Caco-2 (cell line): ENCODE data around the gene ROBO1. TPM values are rescaled to one million over a fixed set of nuclear protein-coding genes. Genes with fewer than 3 reads are reported as not detected.

Experiments used
- BruUV-seq: library from RNA; stranded (reverse); fragments of 400-500 nt; replicated peaks from 2 replicates; lab custom pipeline; 2021; lab: Mats Ljungman, UMichigan
- CTCF ChIA-PET: fragments of 300-600 bp; sonication (Branson Sonifier 250); formaldehyde crosslinking; loops from one replicate; lab custom pipeline; 2022; ENCODE audit warnings: antibody characterized with exemption; lab: Charles Lee
- POLR2A ChIA-PET: fragments of 300-600 bp; sonication (Branson Sonifier 250); formaldehyde crosslinking; loops from one replicate; lab custom pipeline; 2022; ENCODE audit warnings: antibody characterized with exemption; lab: Charles Lee
- DNase-seq, 2 experiments: peaks; one replicate each; pipeline versions ENCODE4 v3.0.0 to v3.0.0-alpha.2; 2020 to 2022
- H3K27me3 ChIP-seq: replicated peaks from 2 replicates; pipeline ENCODE4 v1.6.0; 2011; ENCODE audit warnings: low read length; ENCODE audit not compliant: control insufficient read depth, insufficient read depth
- H3K36me3 ChIP-seq: 2 replicates; pipeline ENCODE4 v1.5.1; 2011; ENCODE audit warnings: low read length; ENCODE audit not compliant: control insufficient read depth, insufficient read depth
- H3K4me1 ChIP-seq: fragments of 250-450 bp; sonication (Bioruptor Pico); 2 replicates; pipeline ENCODE4 v1.5.1; 2020; ENCODE audit warnings: mild to moderate bottlenecking
- H3K4me3 ChIP-seq: 2 replicates; pipeline ENCODE4 v1.5.1; 2011; ENCODE audit warnings: low read depth, mild to moderate bottlenecking, control low read depth, low read length
- H3K9me3 ChIP-seq: fragments of 250-450 bp; sonication (Bioruptor Pico); 2 replicates; pipeline ENCODE4 v1.5.1; 2020; ENCODE audit warnings: mild to moderate bottlenecking, moderate library complexity
- H3K27ac Mint-ChIP-seq: one replicate; pipeline ENCODE4 v1.8.0; 2022; ENCODE audit warnings: mixed read lengths; ENCODE audit not compliant: unreplicated experiment
- H3K27me3 Mint-ChIP-seq: one replicate; pipeline ENCODE4 v1.8.0; 2022; ENCODE audit warnings: mixed read lengths; ENCODE audit not compliant: insufficient read depth, unreplicated experiment
- H3K36me3 Mint-ChIP-seq: one replicate; pipeline ENCODE4 v1.8.0; 2022; ENCODE audit warnings: mild to moderate bottlenecking, mixed read lengths; ENCODE audit not compliant: insufficient read depth, unreplicated experiment
- H3K4me1 Mint-ChIP-seq: one replicate; pipeline ENCODE4 v1.8.0; 2022; ENCODE audit warnings: low read depth, mixed read lengths; ENCODE audit not compliant: unreplicated experiment
- H3K4me3 Mint-ChIP-seq: one replicate; pipeline ENCODE4 v1.8.0; 2022; ENCODE audit warnings: mild to moderate bottlenecking, moderate library complexity, mixed read lengths; ENCODE audit not compliant: unreplicated experiment
- H3K9me3 Mint-ChIP-seq: one replicate; pipeline ENCODE4 v1.8.0; 2022; ENCODE audit warnings: mixed read lengths; ENCODE audit not compliant: unreplicated experiment
- CTCF ChIP-seq, 2 experiments: fragments of 200-600 bp in 1 of 2; IDR thresholded peaks; 1 replicate in 1 of 2; 2 replicates in 1 of 2; pipeline versions ENCODE4 v1.5.1 to v1.8.0; 2011 to 2022; ENCODE audit warnings: antibody characterized with exemption in 1 of 2, control low read depth in 1 of 2, inconsistent platforms in 1 of 2, low read depth in 1 of 2, low read length in 1 of 2, mild to moderate bottlenecking in 1 of 2, moderate library complexity in 1 of 2; ENCODE audit not compliant: insufficient read depth in 1 of 2, severe bottlenecking in 1 of 2, unreplicated experiment in 1 of 2
- intact Hi-C: fragments of 100-400 bp; cut with micrococcal nuclease; formaldehyde crosslinking; loops from one replicate; pipeline ENCODE4 v1.10.0; 2022; ENCODE audit not compliant: unreplicated experiment
- total RNA-seq: library from RNA; stranded (reverse); gene quantifications from 2 replicates; pipeline ENCODE4 v1.2.3, GENCODE V29; 2022

The ROBO1 gene
- total RNA-seq, 1 experiment from 2014 or later = 1.8 TPM

GRCh38 chr3:78848392-78849288 is 919.2 kb downstream of the ROBO1 start:
- ChIA-PET POLR2A (no interaction called here), CTCF (no interaction called here)
- Mint-ChIP-seq H3K36me3 (no peaks in the 10 kb centered on the region), H3K4me3 (peak overlapping the region; percentile 2), H3K9me3 (no peaks in the 10 kb centered on the region), H3K4me1 (peaks cover 11% of the 10 kb centered on the region), H3K27me3 (no peaks in the 10 kb centered on the region), H3K27ac (no peak overlapping the region)
- no peaks in the 10 kb centered on the region for H3K9me3 ChIP-seq
- TF ChIP-seq CTCF (IDR thresholded peaks at IDR 0.05; ENCODE audit: insufficient read depth in 1 of 2, low read depth in 1 of 2, low read length in 1 of 2, severe bottlenecking in 1 of 2, unreplicated experiment in 1 of 2) = no peak
- intact Hi-C loops = no loop called here
- no peaks in the 10 kb centered on the region for H3K27me3 ChIP-seq
- peaks cover 27% of the 10 kb centered on the region for H3K4me1 ChIP-seq
- no peak overlapping the region for H3K4me3 ChIP-seq
- BruUV-seq = no TSS peak
- no peak for DNase-seq
- H3K36me3 ChIP-seq = no peaks in the 10 kb centered on the region

GRCh38 chr3:78847603-78848002 is 920.2 kb downstream of the ROBO1 start:
- CTCF ChIA-PET = no interaction called here
- BruUV-seq = no TSS peak
- Mint-ChIP-seq H3K4me3 (no peak overlapping the region), H3K4me1 (peaks cover 11% of the 10 kb centered on the region), H3K27me3 (no peaks in the 10 kb centered on the region), H3K36me3 (no peaks in the 10 kb centered on the region), H3K9me3 (no peaks in the 10 kb centered on the region), H3K27ac (no peak overlapping the region)
- POLR2A ChIA-PET = no interaction called here
- intact Hi-C loops = no loop called here
- Histone ChIP-seq H3K9me3 (no peaks in the 10 kb centered on the region), H3K4me3 (no peak overlapping the region), H3K36me3 (no peaks in the 10 kb centered on the region), H3K4me1 (peaks cover 27% of the 10 kb centered on the region), H3K27me3 (no peaks in the 10 kb centered on the region)
- TF ChIP-seq CTCF (IDR thresholded peaks at IDR 0.05; ENCODE audit: insufficient read depth in 1 of 2, low read depth in 1 of 2, low read length in 1 of 2, severe bottlenecking in 1 of 2, unreplicated experiment in 1 of 2) = no peak
- no peak for DNase-seq

GRCh38 chr3:78847203-78847602 is 920.6 kb downstream of the ROBO1 start:
- Mint-ChIP-seq H3K4me3 (no peak overlapping the region), H3K4me1 (peaks cover 11% of the 10 kb centered on the region), H3K27me3 (no peaks in the 10 kb centered on the region), H3K36me3 (no peaks in the 10 kb centered on the region), H3K9me3 (no peaks in the 10 kb centered on the region), H3K27ac (no peak overlapping the region)
- no peaks in the 10 kb centered on the region for H3K36me3 ChIP-seq
- H3K27me3 ChIP-seq = no peaks in the 10 kb centered on the region
- ChIA-PET POLR2A (no interaction called here), CTCF (no interaction called here)
- H3K4me1 ChIP-seq = peaks cover 27% of the 10 kb centered on the region
- no peak overlapping the region for H3K4me3 ChIP-seq
- BruUV-seq = no TSS peak
- intact Hi-C loops = no loop called here
- H3K9me3 ChIP-seq = no peaks in the 10 kb centered on the region
- DNase-seq = no peak
- TF ChIP-seq CTCF (IDR thresholded peaks at IDR 0.05; ENCODE audit: insufficient read depth in 1 of 2, low read depth in 1 of 2, low read length in 1 of 2, severe bottlenecking in 1 of 2, unreplicated experiment in 1 of 2) = no peak
